OCI-LY1 (cell line): ENCODE measurements around the gene SDC1.

Source experiments
- CTCF ChIP-seq: fragments of 200-600 bp; sonication (generic), shearing (Covaris generic); IDR thresholded peaks from 2 replicates; pipeline ENCODE4 v1.5.1; 2017; ENCODE audit warnings: mild to moderate bottlenecking, antibody characterized with exemption, low read length, moderate library complexity, mixed read lengths
- EZH2 ChIP-seq: fragments of 200-600 bp; sonication (generic), shearing (Covaris generic); IDR thresholded peaks from 2 replicates; pipeline ENCODE4 v1.8.0; 2017; ENCODE audit warnings: borderline replicate concordance, mixed run types, mild to moderate bottlenecking, antibody characterized with exemption, low read length, moderate library complexity, mixed read lengths

GRCh38 chr2:20176760-20177159 lies 48.2 kb downstream of the SDC1 start:
- TF ChIP-seq CTCF (no peak), EZH2 (no peak)
